Cerebellar nuclear complex (tissue), 1 donor: Measurements from ENCODE around the gene MN1.

Experiments
- DNase-seq, 2 experiments: peaks; one replicate each; lab custom pipeline; 2025; lab: John Stamatoyannopoulos, UW

Gene MN1

GRCh38 chr22:27801616-27802345 is at the start of gene MN1:
Gene MN1, minus strand, starts transcription at chr22:27801756. Its CDS starts 1,213 bp downstream, at chr22:27800543.
- no peak for DNase-seq

DNA sequence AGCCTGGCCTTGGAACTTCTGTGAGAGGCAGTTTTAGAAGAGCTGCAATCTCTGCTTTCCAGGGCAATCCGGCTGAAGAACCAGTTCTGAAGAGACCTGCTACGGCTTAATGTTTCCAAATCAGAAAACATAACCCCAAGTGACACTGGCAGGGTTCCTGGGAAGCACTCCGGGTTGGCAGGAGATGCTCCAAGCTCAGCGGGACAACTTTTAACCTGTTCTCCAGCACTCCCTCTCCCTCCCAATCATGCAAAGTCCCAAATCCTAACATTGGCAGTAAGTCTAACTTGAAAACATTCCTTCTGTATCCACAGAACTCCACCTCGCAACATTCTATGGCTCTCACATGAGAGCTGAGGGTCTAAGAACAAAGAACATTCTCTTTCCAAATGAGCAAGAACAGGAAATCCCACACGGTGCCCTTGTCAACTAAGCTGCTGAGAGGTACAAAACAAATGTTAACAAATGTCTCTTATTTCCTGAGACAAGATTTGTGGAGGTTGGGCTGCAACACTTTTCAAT is 48.5 kb upstream of the MN1 start:
- DNase-seq: no peak

- no peak for DNase-seq
These were observed 46.4 kb upstream of the MN1 start for GRCh38 chr22:27848005-27848404.

DNA sequence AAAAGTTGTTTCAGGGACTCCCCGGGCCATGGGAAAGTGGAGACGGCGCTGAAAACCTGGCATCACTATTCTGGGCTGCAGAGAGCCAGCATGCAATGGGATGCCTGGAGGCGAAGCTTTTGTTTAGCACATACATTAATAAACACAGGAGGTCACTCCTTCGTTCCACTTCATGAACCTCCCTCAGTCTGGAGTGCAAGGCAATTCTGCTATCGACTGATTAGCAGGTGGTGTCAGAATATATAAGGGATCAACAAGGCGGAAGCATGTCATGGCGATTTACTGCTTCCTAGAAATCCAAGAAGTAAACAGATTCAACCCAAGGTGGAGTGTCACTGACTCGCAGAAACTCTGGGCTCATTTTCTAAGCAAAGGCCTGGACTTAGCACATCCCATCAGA is 45.4 kb upstream of the MN1 start:
- no peak for DNase-seq

DNA sequence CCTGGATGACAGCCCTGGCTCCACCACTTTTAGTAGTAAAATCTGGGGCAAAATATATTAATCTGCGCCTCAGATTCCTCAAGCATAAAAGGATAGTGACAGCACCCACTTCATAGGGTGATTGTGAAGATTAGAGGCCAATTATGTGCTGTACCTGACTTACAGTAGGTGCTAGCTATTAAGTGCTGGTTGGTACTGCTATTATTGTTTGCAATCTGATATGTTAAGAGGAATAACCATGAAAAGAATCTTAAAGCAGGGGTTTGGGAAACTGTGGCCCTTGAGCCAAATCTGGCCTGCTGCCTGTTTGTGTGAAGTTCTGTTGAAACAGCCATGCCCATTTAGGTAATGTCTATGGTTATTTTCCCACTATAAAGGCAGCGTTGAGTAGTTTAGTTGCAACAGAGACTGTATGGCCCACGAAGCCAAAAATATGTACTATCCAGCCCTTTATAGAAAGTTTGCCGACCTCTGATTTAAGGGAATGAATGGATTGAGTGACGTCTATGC is 44.7 kb upstream of the MN1 start:
- DNase-seq: no peak

DNA sequence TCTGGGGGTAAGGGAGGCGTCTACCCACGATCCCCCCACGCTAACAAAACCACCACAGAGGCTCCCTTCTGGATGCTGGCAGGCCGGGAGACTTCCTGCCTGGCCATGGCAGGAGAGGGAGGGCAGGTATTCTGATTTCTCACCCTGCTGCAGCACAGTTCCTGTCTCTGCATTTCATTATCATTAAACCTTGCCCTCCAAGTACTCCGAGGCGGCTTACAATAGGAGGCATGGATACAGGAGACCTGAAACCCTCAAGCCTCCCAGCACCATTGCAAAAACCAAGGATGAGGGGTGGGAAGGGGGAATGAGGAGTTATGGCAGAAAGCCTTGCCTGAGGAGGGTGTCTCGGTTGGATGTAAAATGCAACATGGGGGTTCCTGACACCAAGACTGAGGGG is 44.1 kb upstream of the MN1 start:
- DNase-seq: no peak

- no peak for DNase-seq
These were observed 43.4 kb upstream of the MN1 start for GRCh38 chr22:27844656-27845591.

DNA sequence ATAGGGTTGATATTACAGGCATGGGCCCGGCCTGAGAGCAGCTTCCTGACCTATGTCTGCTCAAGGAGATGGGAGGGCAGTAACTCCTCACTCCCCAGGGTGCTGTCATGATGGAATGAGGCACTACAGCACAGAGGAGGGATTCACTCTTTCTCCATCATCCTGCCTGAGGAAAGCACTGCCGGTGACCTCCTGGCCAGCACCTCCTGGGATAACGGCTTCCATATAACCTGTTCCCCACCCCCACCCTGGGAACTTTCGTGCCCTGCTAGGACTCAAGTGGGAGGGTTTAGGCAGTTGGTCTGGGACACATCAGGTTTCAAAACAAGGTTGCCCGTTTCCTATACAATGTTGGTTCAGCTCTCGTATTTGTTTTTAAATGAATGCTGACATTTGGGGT is 42.7 kb upstream of the MN1 start:
- no peak for DNase-seq

DNA sequence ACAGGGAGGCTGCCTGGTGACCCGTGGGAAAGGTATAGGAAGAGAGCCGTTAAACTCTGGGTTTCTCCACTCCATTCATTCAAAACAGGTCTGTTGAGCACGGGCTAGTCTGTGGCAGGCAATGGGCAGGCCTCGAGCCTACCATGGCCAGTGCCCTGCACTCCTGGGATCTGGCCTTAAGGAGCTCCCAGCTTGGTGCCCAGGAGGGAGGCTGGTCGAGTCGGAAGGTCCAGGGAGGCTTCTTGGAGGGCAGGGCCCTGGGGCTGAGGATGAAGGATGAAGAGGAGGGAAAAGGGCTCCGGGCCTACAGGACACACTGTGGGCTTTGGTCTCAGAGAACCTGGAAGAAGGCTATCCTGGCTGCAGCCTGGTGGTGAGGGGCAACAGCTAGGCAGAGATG is 41.9 kb upstream of the MN1 start:
- DNase-seq: no peak

- DNase-seq: no peak
These were observed 41.3 kb upstream of the MN1 start for GRCh38 chr22:27842669-27843431.

- no peak for DNase-seq
These were observed 40.6 kb upstream of the MN1 start for GRCh38 chr22:27842201-27842600.

GRCh38 chr22:27840436-27840835 is 38.9 kb upstream of the MN1 start:
- no peak for DNase-seq

DNA sequence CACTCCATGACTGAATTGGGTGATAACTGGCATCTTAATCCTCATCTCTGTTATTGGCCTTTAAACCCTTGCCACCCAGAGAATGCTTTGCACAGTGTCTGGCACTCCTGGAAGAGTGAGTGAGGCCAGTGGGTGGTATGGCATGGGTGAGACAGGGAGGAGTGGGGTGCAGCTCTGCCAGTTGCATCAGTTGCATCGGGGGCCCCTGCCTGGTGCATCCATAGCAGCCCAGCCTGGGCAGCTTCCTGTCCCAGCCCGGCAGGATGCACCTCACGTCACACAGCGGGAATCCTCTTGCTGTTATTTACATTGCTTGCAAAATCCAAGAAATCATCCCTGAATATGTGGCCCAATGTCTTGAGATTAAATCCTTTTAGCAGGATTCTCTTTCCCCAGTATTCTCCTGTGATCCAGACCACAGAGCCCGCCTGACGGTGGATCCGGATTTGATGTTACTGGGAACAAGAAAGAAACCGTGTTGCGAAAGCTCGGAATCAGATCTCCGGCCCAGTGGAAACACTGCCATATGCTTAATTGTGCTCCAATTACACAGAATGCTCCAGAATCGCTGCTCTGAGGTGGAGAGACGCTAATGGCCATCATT is 37.6 kb upstream of the MN1 start:
- DNase-seq: no peak

DNA sequence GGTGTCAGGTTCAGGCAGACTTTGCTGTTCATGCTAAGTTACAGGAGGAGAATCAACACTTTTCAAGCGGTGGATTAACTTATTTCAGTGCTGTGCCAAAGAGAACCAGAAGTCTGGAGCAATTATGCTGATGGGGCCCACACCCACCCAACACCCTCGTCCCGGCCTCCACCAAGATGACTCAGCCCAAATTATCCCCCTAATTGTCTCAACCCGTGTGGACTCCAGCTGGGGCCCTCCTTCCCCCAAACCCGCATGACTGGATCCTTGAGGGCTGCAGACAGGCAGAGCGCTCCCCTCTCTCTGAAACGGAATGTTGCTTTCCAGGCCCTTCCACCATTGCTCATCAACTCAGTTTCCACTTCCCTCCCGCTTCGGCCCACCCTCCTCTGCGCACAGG is 34.6 kb upstream of the MN1 start:
- no peak for DNase-seq

- DNase-seq: no peak
These were observed 33.9 kb upstream of the MN1 start for GRCh38 chr22:27835446-27835845.

DNA sequence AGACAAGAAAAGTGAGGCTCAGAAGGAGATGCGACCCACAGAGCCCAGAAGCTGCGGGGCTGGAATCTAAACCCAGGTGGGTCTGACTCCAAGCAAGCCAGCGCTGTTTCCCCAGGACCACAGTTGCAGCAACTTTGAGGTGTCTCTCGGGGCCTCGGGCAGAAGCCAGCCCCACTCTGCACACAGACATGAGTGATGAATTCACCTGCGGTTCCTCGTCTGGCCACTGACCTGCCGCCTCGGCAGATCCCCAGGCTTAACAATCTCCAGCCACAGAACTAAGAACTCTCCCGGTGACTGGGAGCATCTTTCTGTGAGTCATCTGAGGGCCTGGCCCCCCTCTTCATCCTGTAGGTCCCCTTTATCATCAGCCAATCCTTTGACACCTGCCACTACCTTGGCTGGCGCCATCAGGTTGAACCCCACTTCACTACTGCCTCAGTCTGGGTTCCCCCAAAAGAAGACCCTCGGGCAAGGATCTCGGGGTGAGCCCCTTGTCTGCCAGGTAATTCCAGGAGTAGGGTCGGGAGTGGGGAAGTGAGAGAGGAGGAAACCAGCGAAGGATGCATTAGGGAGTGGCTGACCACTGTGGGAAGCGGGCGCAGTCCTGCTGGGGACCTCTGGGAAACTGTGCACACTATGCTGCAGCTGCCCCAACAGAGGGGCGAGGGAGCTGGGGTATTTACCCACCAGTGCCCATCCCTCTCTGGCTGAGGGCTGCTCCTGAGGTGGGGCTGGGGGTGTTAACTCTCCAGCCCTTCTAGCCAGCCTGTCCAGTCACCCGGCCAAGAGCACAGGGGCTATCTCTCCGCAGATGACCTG is 33.0 kb upstream of the MN1 start:
- no peak for DNase-seq

GRCh38 chr22:27833803-27834202 is 32.2 kb upstream of the MN1 start:
- DNase-seq: no peak

DNA sequence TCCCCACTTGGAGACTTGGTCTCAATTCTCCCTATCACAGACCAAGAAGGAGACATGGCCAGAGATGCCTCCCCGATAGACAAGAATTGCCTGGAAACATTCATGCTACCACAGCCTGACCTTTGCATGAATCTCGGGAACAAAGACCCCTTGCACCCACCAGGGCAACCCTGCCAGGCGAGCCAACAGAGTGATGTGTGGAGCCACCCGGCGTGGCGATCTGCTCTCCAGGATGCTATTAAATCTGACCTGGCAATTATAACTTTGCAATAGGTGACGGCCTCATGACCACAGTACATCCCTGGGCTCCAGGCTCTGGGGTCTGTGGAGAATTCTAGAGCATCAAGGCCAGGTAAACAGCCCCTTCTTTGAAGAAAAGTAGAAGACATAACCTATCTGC is 31.1 kb upstream of the MN1 start:
- DNase-seq: no peak

- no peak for DNase-seq
These were observed 28.1 kb upstream of the MN1 start for GRCh38 chr22:27829620-27830019.
